PC-9 (cell line): ENCODE results near the gene MAN1A1.

ENCODE experiments used
- CTCF ChIP-seq: fragments of 200-600 bp; sonication (generic); conservative IDR thresholded peaks from 2 replicates; pipeline ENCODE4 v1.6.1; 2017; ENCODE audit warnings: mixed run types, antibody characterized with exemption, mild to moderate bottlenecking, moderate library complexity
- EZH2 ChIP-seq: fragments of 200-600 bp; sonication (generic); IDR thresholded peaks from 2 replicates; pipeline ENCODE4 v1.8.0; 2017; ENCODE audit warnings: antibody characterized with exemption, low read depth

- TF ChIP-seq CTCF (no peak), EZH2 (no peak)
Observed at GRCh38 chr6:119257726-119258125, 91.8 kb downstream of the MAN1A1 start.
